ENCODE measurements around the gene ZBTB1. TPM values are rescaled to one million over a fixed set of nuclear protein-coding genes. Genes with fewer than 3 reads are reported as not detected.

The ZBTB1 gene
- total RNA-seq, 1 experiment from 2014 or later: 26.0 TPM

GRCh38 chr14:64544607-64545312, 40.2 kb downstream of the ZBTB1 start:
- intact Hi-C loops (cut with micrococcal nuclease): no loop called here
- H3K4me2 ChIP-seq (ENCODE audit: low read length): no peak overlapping the region
- no peak for TF ChIP-seq CTCF (conservative IDR thresholded peaks at IDR 0.05; ENCODE audit: low read depth, low read length)
- TF ChIP-seq EZH2phosphoT487 (IDR thresholded peaks at IDR 0.05; ENCODE audit: borderline replicate concordance, low read length): no peak
- no peak for TF ChIP-seq EZH2 (IDR thresholded peaks at IDR 0.05; ENCODE audit: low read length, unreplicated experiment)
- H3K9me3 ChIP-seq (ENCODE audit: low read length): no peaks in the 10 kb centered on the region
- ATAC-seq: no peak
- BruUV-seq (replicated peaks): no TSS peak
- no peak overlapping the region for H2AFZ ChIP-seq (ENCODE audit: low read length)
- H3K4me1 ChIP-seq (ENCODE audit: insufficient read depth, low read length): peaks cover 10% of the 10 kb centered on the region
- DNase-seq: no peak
- H3F3A ChIP-seq (ENCODE audit: low read length, unreplicated experiment): no peaks in the 10 kb centered on the region
- no peak overlapping the region for H3K27ac ChIP-seq (ENCODE audit: low read length)
- no peaks in the 10 kb centered on the region for H3K27me3 ChIP-seq (ENCODE audit: low read length)
- POLR2A ChIA-PET (ENCODE audit: unreplicated experiment): no interaction called here
- no peaks in the 10 kb centered on the region for H3K9me2 ChIP-seq (replicated peaks; ENCODE audit: low read length)
- no peak overlapping the region for H3K4me3 ChIP-seq (ENCODE audit: low read length)
- no peaks in the 10 kb centered on the region for H4K20me1 ChIP-seq (ENCODE audit: low read length)
- H3K79me2 ChIP-seq (ENCODE audit: low read length): no peaks in the 10 kb centered on the region
- CTCF ChIA-PET: no interaction called here
- H3K9ac ChIP-seq (ENCODE audit: low read length): no peak overlapping the region
- no peaks in the 10 kb centered on the region for H3K36me3 ChIP-seq (ENCODE audit: low read depth, low read length)

GRCh38 chr14:64549016-64549415, 44.4 kb downstream of the ZBTB1 start:
- POLR2A ChIA-PET (ENCODE audit: unreplicated experiment): no interaction called here
- intact Hi-C loops (cut with micrococcal nuclease): no loop called here
- DNase-seq: no peak
- no peaks in the 10 kb centered on the region for H3K9me3 ChIP-seq (ENCODE audit: low read length)
- H3K4me1 ChIP-seq (ENCODE audit: insufficient read depth, low read length): peaks cover 3% of the 10 kb centered on the region; the same call in 1 of the 2 replicates
- H3K79me2 ChIP-seq (ENCODE audit: low read length): no peaks in the 10 kb centered on the region
- no TSS peak for BruUV-seq (replicated peaks)
- no peak for ATAC-seq
- no peaks in the 10 kb centered on the region for H3K27me3 ChIP-seq (ENCODE audit: low read length)
- H3K27ac ChIP-seq (ENCODE audit: low read length): no peak overlapping the region
- TF ChIP-seq EZH2phosphoT487 (IDR thresholded peaks at IDR 0.05; ENCODE audit: borderline replicate concordance, low read length) (no peak), CTCF (conservative IDR thresholded peaks at IDR 0.05; ENCODE audit: low read depth, low read length) (no peak), EZH2 (IDR thresholded peaks at IDR 0.05; ENCODE audit: low read length, unreplicated experiment) (no peak)
- H4K20me1 ChIP-seq (ENCODE audit: low read length): no peaks in the 10 kb centered on the region
- no peak overlapping the region for H2AFZ ChIP-seq (ENCODE audit: low read length)
- H3K9me2 ChIP-seq (replicated peaks; ENCODE audit: low read length): no peaks in the 10 kb centered on the region
- H3K9ac ChIP-seq (ENCODE audit: low read length): no peak overlapping the region
- CTCF ChIA-PET: no interaction called here
- H3K4me2 ChIP-seq (ENCODE audit: low read length): no peak overlapping the region
- H3K36me3 ChIP-seq (ENCODE audit: low read depth, low read length): no peaks in the 10 kb centered on the region
- H3K4me3 ChIP-seq (ENCODE audit: low read length): no peak overlapping the region
- H3F3A ChIP-seq (ENCODE audit: low read length, unreplicated experiment): no peaks in the 10 kb centered on the region

GRCh38 chr14:64549791-64550620, 45.4 kb downstream of the ZBTB1 start, which contains the start of gene PPP1R36:
TSS of gene PPP1R36 (plus strand) at chr14:64549961. CDS start at chr14:64549998, 37 bp downstream.
- H3K27me3 ChIP-seq (ENCODE audit: low read length): no peaks in the 10 kb centered on the region
- H3K79me2 ChIP-seq (ENCODE audit: low read length): no peaks in the 10 kb centered on the region
- no peak within 1 kb of the TSS for H2AFZ ChIP-seq (ENCODE audit: low read length)
- no peaks in the 10 kb centered on the region for H3K9me2 ChIP-seq (replicated peaks; ENCODE audit: low read length)
- no peak within 1 kb of the TSS for H3K4me3 ChIP-seq (ENCODE audit: low read length)
- BruUV-seq (replicated peaks): no TSS peak
- POLR2A ChIA-PET (ENCODE audit: unreplicated experiment): interaction anchor here (0.6 kb wide), 1 partner anchor 219 kb away, joined by 3 read pairs; no protein-coding TSS in a partner anchor
- no peak for DNase-seq
- H3K9me3 ChIP-seq (ENCODE audit: low read length): no peaks in the 10 kb centered on the region
- TF ChIP-seq EZH2phosphoT487 (IDR thresholded peaks at IDR 0.05; ENCODE audit: borderline replicate concordance, low read length) (no peak), CTCF (conservative IDR thresholded peaks at IDR 0.05; ENCODE audit: low read depth, low read length) (no peak), EZH2 (IDR thresholded peaks at IDR 0.05; ENCODE audit: low read length, unreplicated experiment) (no peak)
- H3K9ac ChIP-seq (ENCODE audit: low read length): no peak within 1 kb of the TSS
- H3F3A ChIP-seq (ENCODE audit: low read length, unreplicated experiment): no peaks in the 10 kb centered on the region
- CTCF ChIA-PET: no interaction called here
- no peaks in the 10 kb centered on the region for H3K36me3 ChIP-seq (ENCODE audit: low read depth, low read length)
- no peak for ATAC-seq
- no peak within 1 kb of the TSS for H3K27ac ChIP-seq (ENCODE audit: low read length)
- H4K20me1 ChIP-seq (ENCODE audit: low read length): no peaks in the 10 kb centered on the region
- H3K4me2 ChIP-seq (ENCODE audit: low read length): no peak within 1 kb of the TSS
- intact Hi-C loops (cut with micrococcal nuclease): no loop called here
- no peaks in the 10 kb centered on the region for H3K4me1 ChIP-seq (ENCODE audit: insufficient read depth, low read length)

Measured in PC-3 (cell line).